OCI-LY3 (cell line): ENCODE measurements around the gene BIK.

ENCODE experiments used
- H2AFZ ChIP-seq: fragments of 200-600, 300-600 bp; shearing (Covaris generic); 2 replicates; pipeline ENCODE4 v1.6.0; 2014; ENCODE audit warnings: antibody characterized with exemption, low read depth, low read length
- H3K27ac ChIP-seq: fragments of 200-600, 300-600 bp; sonication (generic); 2 replicates; pipeline ENCODE4 v1.5.1; 2014; ENCODE audit warnings: mild to moderate bottlenecking, low read length, moderate library complexity, mixed read lengths
- H3K27me3 ChIP-seq: fragments of 200-600, 300-600 bp; sonication (generic); 2 replicates; pipeline ENCODE4 v1.6.1; 2014; ENCODE audit warnings: low read depth, low read length, mixed read lengths
- H3K36me3 ChIP-seq: fragments of 200-600, 300-600 bp; sonication (generic); replicated peaks from 2 replicates; pipeline ENCODE3; 2014; ENCODE audit warnings: low read depth, low read length, mixed read lengths
- H3K4me1 ChIP-seq: fragments of 300-600, 200-600 bp; sonication (generic); 2 replicates; pipeline ENCODE4 v1.6.1; 2014; ENCODE audit warnings: low read length, mixed read lengths
- H3K4me2 ChIP-seq: fragments of 200-600, 300-600 bp; sonication (generic); 2 replicates; pipeline ENCODE4 v1.6.1; 2014; ENCODE audit warnings: low read length, mixed read lengths
- H3K4me3 ChIP-seq: fragments of 300-600, 200-600 bp; sonication (generic); 2 replicates; pipeline ENCODE4 v1.5.1; 2014; ENCODE audit warnings: antibody characterized with exemption, mild to moderate bottlenecking, low read length, moderate library complexity
- H3K79me2 ChIP-seq: fragments of 300-600, 200-600 bp; shearing (Covaris generic); 2 replicates; pipeline ENCODE4 v1.6.1; 2014; ENCODE audit warnings: mild to moderate bottlenecking, low read length, mixed read lengths
- H3K9ac ChIP-seq: fragments of 300-600, 200-600 bp; shearing (Covaris generic); 2 replicates; pipeline ENCODE4 v1.6.0; 2014; ENCODE audit warnings: mild to moderate bottlenecking, low read length, moderate library complexity
- H3K9me3 ChIP-seq: fragments of 200-600, 300-600 bp; shearing (Covaris generic); 2 replicates; pipeline ENCODE4 v1.6.1; 2014; ENCODE audit warnings: low read length, mixed read lengths; ENCODE audit not compliant: insufficient read depth
- H4K20me1 ChIP-seq: fragments of 200-600, 300-600 bp; sonication (generic); 2 replicates; pipeline ENCODE4 v1.6.1; 2016; ENCODE audit warnings: low read length, mixed read lengths; ENCODE audit not compliant: insufficient read depth
- CTCF ChIP-seq: fragments of 200-600, 300-600 bp; sonication (generic); IDR thresholded peaks from 2 replicates; pipeline ENCODE4 v1.5.1; 2014; ENCODE audit warnings: antibody characterized with exemption, low read length, low read depth
- EZH2phosphoT487 ChIP-seq: fragments of 200-600 bp; shearing (Covaris generic); IDR thresholded peaks from 2 replicates; pipeline ENCODE4 v1.6.1; 2018; ENCODE audit warnings: antibody characterized with exemption, mixed run types, low read depth

The BIK gene

GRCh38 chr22:43110444-43110926 lies at the start of gene BIK:
Gene BIK (plus strand): TSS chr22:43110750. CDS start chr22:43124023, 13,273 bp downstream.
- H3K9ac ChIP-seq: no peak within 1 kb of the TSS
- no peak within 1 kb of the TSS for H2AFZ ChIP-seq
- H3K79me2 ChIP-seq: no peaks in the 10 kb centered on the region
- H3K27ac ChIP-seq: no peak within 1 kb of the TSS
- H3K27me3 ChIP-seq: peaks cover 25% of the 10 kb centered on the region
- no peaks in the 10 kb centered on the region for H3K9me3 ChIP-seq
- TF ChIP-seq EZH2phosphoT487: no peak
- TF ChIP-seq CTCF: no peak
- H3K4me2 ChIP-seq: peak within 1 kb of the TSS; percentile 59
- H3K4me3 ChIP-seq: peak within 1 kb of the TSS; percentile 66
- no peaks in the 10 kb centered on the region for H3K36me3 ChIP-seq
- H3K4me1 ChIP-seq: no peaks in the 10 kb centered on the region
- no peaks in the 10 kb centered on the region for H4K20me1 ChIP-seq

- H3K79me2 ChIP-seq: no peaks in the 10 kb centered on the region
- no peaks in the 10 kb centered on the region for H3K9me3 ChIP-seq
- no peak overlapping the region for H2AFZ ChIP-seq
- H3K9ac ChIP-seq: no peak overlapping the region
- no peaks in the 10 kb centered on the region for H3K4me1 ChIP-seq
- no peak overlapping the region for H3K27ac ChIP-seq
- no peak overlapping the region for H3K4me2 ChIP-seq
- H3K36me3 ChIP-seq: no peaks in the 10 kb centered on the region
- H4K20me1 ChIP-seq: no peaks in the 10 kb centered on the region
- no peaks in the 10 kb centered on the region for H3K27me3 ChIP-seq
- H3K4me3 ChIP-seq: no peak overlapping the region
- TF ChIP-seq EZH2phosphoT487: no peak
- TF ChIP-seq CTCF: no peak
Observed at GRCh38 chr22:43066134-43066533, 44.4 kb upstream of the BIK start.

GRCh38 chr22:43066844-43067385 lies 43.6 kb upstream of the BIK start:
- H3K27ac ChIP-seq: no peak overlapping the region
- no peak overlapping the region for H2AFZ ChIP-seq
- H3K9ac ChIP-seq: no peak overlapping the region
- no peaks in the 10 kb centered on the region for H3K9me3 ChIP-seq
- no peak overlapping the region for H3K4me2 ChIP-seq
- H3K79me2 ChIP-seq: no peaks in the 10 kb centered on the region
- H3K4me1 ChIP-seq: no peaks in the 10 kb centered on the region
- H3K36me3 ChIP-seq: no peaks in the 10 kb centered on the region
- no peak for TF ChIP-seq EZH2phosphoT487
- TF ChIP-seq CTCF: no peak
- no peak overlapping the region for H3K4me3 ChIP-seq
- H3K27me3 ChIP-seq: no peaks in the 10 kb centered on the region
- no peaks in the 10 kb centered on the region for H4K20me1 ChIP-seq

GRCh38 chr22:43077121-43077877 lies 33.3 kb upstream of the BIK start:
- Histone ChIP-seq H3K4me1 (peaks cover 4% of the 10 kb centered on the region; the same call in 1 of the 2 replicates), H2AFZ (no peak overlapping the region), H3K27me3 (no peaks in the 10 kb centered on the region), H4K20me1 (no peaks in the 10 kb centered on the region), H3K79me2 (no peaks in the 10 kb centered on the region), H3K27ac (no peak overlapping the region), H3K9me3 (no peaks in the 10 kb centered on the region), H3K4me2 (no peak overlapping the region), H3K9ac (no peak overlapping the region), H3K4me3 (no peak overlapping the region), H3K36me3 (no peaks in the 10 kb centered on the region)
- TF ChIP-seq EZH2phosphoT487 (no peak), CTCF (no peak)
